Ishikawa (cell line): ENCODE measurements around the gene IRAK2.

Source experiments
- CEBPB ChIP-seq: IDR thresholded peaks from 2 replicates; pipeline ENCODE4 v1.6.1; 2012
- EGR1 ChIP-seq: IDR thresholded peaks from 2 replicates; pipeline ENCODE4 v1.6.1; 2012
- EP300 ChIP-seq: IDR thresholded peaks from 2 replicates; pipeline ENCODE4 v1.6.1; 2012; ENCODE audit warnings: borderline replicate concordance
- NFIC ChIP-seq: IDR thresholded peaks from 2 replicates; pipeline ENCODE4 v1.6.1; 2012
- TAF1 ChIP-seq: IDR thresholded peaks from 2 replicates; pipeline ENCODE4 v1.6.1; 2012; ENCODE audit warnings: low read depth, mild to moderate bottlenecking
- YY1 ChIP-seq: IDR thresholded peaks from 2 replicates; pipeline ENCODE4 v1.6.1; 2012; ENCODE audit warnings: low read depth
- ZBTB7A ChIP-seq: IDR thresholded peaks from 2 replicates; pipeline ENCODE4 v1.6.1; 2012; ENCODE audit warnings: low read depth
- TF ChIP-seq, protein P1 (sequence below): IDR thresholded peaks from 2 replicates; pipeline ENCODE4 v1.6.1; 2012
- TF ChIP-seq, protein P2 (sequence below): IDR thresholded peaks from 2 replicates; pipeline ENCODE4 v1.6.1; 2012; ENCODE audit warnings: low read depth, mild to moderate bottlenecking
- TF ChIP-seq, protein P3 (sequence below): IDR thresholded peaks from 2 replicates; pipeline ENCODE4 v1.6.1; 2012

DNA sequence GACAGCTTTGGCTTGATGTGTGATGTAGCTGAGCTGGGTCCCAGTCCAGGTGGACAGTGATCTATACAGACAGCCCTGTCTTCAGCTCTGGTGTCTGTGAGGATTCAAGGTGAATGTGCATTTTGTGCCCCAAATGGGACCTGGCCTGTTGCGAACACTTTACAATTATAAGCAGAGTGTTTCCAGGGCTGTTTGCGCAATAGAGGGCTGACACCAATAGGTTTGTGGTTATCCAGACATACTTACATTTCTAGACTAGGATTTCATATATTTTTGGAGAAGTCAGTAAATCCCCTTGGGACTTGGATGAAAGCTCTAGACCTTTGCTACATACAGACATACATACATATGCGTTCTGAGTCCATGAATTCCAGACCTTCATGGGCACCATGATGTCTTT, 79.3 kb downstream of the IRAK2 start:
- TF ChIP-seq, protein P1, sequence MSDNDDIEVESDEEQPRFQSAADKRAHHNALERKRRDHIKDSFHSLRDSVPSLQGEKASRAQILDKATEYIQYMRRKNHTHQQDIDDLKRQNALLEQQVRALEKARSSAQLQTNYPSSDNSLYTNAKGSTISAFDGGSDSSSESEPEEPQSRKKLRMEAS, result no peak
- TF ChIP-seq, protein P2, sequence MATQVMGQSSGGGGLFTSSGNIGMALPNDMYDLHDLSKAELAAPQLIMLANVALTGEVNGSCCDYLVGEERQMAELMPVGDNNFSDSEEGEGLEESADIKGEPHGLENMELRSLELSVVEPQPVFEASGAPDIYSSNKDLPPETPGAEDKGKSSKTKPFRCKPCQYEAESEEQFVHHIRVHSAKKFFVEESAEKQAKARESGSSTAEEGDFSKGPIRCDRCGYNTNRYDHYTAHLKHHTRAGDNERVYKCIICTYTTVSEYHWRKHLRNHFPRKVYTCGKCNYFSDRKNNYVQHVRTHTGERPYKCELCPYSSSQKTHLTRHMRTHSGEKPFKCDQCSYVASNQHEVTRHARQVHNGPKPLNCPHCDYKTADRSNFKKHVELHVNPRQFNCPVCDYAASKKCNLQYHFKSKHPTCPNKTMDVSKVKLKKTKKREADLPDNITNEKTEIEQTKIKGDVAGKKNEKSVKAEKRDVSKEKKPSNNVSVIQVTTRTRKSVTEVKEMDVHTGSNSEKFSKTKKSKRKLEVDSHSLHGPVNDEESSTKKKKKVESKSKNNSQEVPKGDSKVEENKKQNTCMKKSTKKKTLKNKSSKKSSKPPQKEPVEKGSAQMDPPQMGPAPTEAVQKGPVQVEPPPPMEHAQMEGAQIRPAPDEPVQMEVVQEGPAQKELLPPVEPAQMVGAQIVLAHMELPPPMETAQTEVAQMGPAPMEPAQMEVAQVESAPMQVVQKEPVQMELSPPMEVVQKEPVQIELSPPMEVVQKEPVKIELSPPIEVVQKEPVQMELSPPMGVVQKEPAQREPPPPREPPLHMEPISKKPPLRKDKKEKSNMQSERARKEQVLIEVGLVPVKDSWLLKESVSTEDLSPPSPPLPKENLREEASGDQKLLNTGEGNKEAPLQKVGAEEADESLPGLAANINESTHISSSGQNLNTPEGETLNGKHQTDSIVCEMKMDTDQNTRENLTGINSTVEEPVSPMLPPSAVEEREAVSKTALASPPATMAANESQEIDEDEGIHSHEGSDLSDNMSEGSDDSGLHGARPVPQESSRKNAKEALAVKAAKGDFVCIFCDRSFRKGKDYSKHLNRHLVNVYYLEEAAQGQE, result no peak
- TF ChIP-seq EP300, result no peak
- TF ChIP-seq NFIC, result no peak
- TF ChIP-seq CEBPB, result no peak
- no peak for TF ChIP-seq EGR1
- TF ChIP-seq YY1, result no peak
- TF ChIP-seq, protein P3, sequence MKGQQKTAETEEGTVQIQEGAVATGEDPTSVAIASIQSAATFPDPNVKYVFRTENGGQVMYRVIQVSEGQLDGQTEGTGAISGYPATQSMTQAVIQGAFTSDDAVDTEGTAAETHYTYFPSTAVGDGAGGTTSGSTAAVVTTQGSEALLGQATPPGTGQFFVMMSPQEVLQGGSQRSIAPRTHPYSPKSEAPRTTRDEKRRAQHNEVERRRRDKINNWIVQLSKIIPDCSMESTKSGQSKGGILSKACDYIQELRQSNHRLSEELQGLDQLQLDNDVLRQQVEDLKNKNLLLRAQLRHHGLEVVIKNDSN, result no peak
- TF ChIP-seq ZBTB7A, result no peak
- no peak for TF ChIP-seq TAF1
